Activated T-helper 1 cell treated with anti-CD3 and anti-CD28 coated beads, Interleukin-2, amount 50 U/mL, for 16 hours (primary cell): ENCODE measurements around the gene DUOXA2.
A peak's percentile ranks its signal among the peaks of the same experiment; 100 is the strongest.

ENCODE experiments used
- DNase-seq, 2 donors: peaks; one replicate each; pipeline ENCODE4 v3.0.0-alpha.2; 2020; ENCODE audit warnings: low read depth in 1 of 2, low spot score in 1 of 2

The DUOXA2 gene

GRCh38 chr15:45116482-45117307, 2.6 kb downstream of the DUOXA2 start:
- no peak for DNase-seq

- no peak for DNase-seq
These were observed 3.4 kb downstream of the DUOXA2 start for GRCh38 chr15:45117308-45118130.

GRCh38 chr15:45118131-45118588, 4.0 kb downstream of the DUOXA2 start:
- peak; percentile 58 to 71 for DNase-seq

GRCh38 chr15:45118996-45119395, 4.9 kb downstream of the DUOXA2 start:
- DNase-seq: no peak

- no peak for DNase-seq
These were observed 6.2 kb downstream of the DUOXA2 start for GRCh38 chr15:45120081-45120972.

GRCh38 chr15:45121020-45121419, 6.9 kb downstream of the DUOXA2 start:
- no peak for DNase-seq

- no peak for DNase-seq
These were observed 7.7 kb downstream of the DUOXA2 start for GRCh38 chr15:45121706-45122417.

- no peak for DNase-seq
These were observed 8.6 kb downstream of the DUOXA2 start for GRCh38 chr15:45122719-45123118.

- no peak for DNase-seq
These were observed 9.3 kb downstream of the DUOXA2 start for GRCh38 chr15:45123397-45123796.

GRCh38 chr15:45126535-45127158, 12.5 kb downstream of the DUOXA2 start:
- DNase-seq: no peak

- DNase-seq: no peak
These were observed 15.0 kb downstream of the DUOXA2 start for GRCh38 chr15:45128971-45129639.

GRCh38 chr15:45129651-45130129, 15.6 kb downstream of the DUOXA2 start, which contains the start of the genes DUOX1 and DUOXA1:
Gene DUOX1, plus strand, starts transcription at chr15:45129994. Its CDS starts 1,973 bp downstream, at chr15:45131967.
Gene DUOXA1, minus strand, starts transcription at chr15:45129879. Its CDS starts 6,865 bp downstream, at chr15:45123014.
- DNase-seq: peak in 1 of 2 donors; percentile 17

- no peak for DNase-seq
These were observed 16.3 kb downstream of the DUOXA2 start for GRCh38 chr15:45130291-45131000.

GRCh38 chr15:45131510-45131909, 17.4 kb downstream of the DUOXA2 start:
- no peak for DNase-seq

- DNase-seq: no peak
These were observed 18.9 kb downstream of the DUOXA2 start for GRCh38 chr15:45132844-45133560.

- DNase-seq: no peak
These were observed 19.4 kb downstream of the DUOXA2 start for GRCh38 chr15:45133561-45133920.

GRCh38 chr15:45134046-45134445, 19.9 kb downstream of the DUOXA2 start:
- no peak for DNase-seq
